ENCODE measurements around the gene PTPRK. TPM values are rescaled to one million over a fixed set of nuclear protein-coding genes. Genes with fewer than 3 reads are reported as not detected.

PTPRK gene
- total and polyA plus RNA-seq, 2 of the 8 experiments (the other 6 are each of a cell fraction or from before 2014, with no cell fraction given): 11.4 to 47.3 TPM

DNA sequence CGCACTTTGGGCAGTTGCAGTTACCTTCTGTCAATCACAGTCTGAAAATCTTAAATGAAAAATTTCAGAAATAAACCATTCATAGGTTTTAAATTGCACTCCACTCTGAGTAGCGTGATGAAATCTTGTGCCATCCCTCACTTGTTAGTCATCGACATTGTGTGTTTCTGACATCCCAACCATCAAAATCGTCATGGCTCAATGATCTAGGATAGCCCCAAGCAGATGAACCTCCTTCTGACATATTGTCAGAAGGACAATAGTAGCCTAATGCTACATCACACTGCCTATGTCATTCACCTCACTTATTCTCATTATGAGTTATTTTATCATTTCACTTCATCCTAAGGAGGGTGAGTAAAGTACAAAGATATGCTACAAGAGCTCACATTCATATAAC lies 284.8 kb downstream of the PTPRK start:
- H3K23me2 ChIP-seq (ENCODE audit: low read depth, low read length): no peaks in the 10 kb centered on the region
- H3K14ac ChIP-seq (ENCODE audit: insufficient read length): no peak overlapping the region
- no peak overlapping the region for H2AFZ ChIP-seq (ENCODE audit: low read length)
- H3K56ac ChIP-seq (replicated peaks; ENCODE audit: insufficient read length, low read depth, low read length): no peak overlapping the region
- no peaks in the 10 kb centered on the region for H4K20me1 ChIP-seq (replicated peaks in 1 of 2; ENCODE audit: control insufficient read depth in 1 of 2, insufficient read depth in 2 of 2, low read length in 2 of 2)
- no peaks in the 10 kb centered on the region; a peak in 1 of 7 replicates for H3K4me1 ChIP-seq (replicated peaks in 1 of 4; ENCODE audit: control insufficient read depth in 3 of 4, insufficient read depth in 4 of 4, low read length in 3 of 4)
- DNase-seq (ENCODE audit: low read depth in 1 of 2, low spot score in 2 of 2): no peak
- H3K36me3 ChIP-seq (ENCODE audit: control insufficient read depth in 2 of 4, insufficient read depth in 4 of 4, low read length in 3 of 4): no peaks in the 10 kb centered on the region
- H2BK120ac ChIP-seq (replicated peaks; ENCODE audit: low read depth, low read length): no peak overlapping the region
- H3K4ac ChIP-seq (replicated peaks; ENCODE audit: insufficient read length, low read depth, low read length): no peak overlapping the region
- no peak overlapping the region for H2BK5ac ChIP-seq (ENCODE audit: low read depth, low read length)
- ChIA-PET POLR2A (ENCODE audit: partially characterized antibody) (no interaction called here), CTCF (ENCODE audit: partially characterized antibody) (no interaction called here)
- H3K4me2 ChIP-seq (ENCODE audit: insufficient read depth in 1 of 2, low read depth in 2 of 2, low read length in 2 of 2): no peak overlapping the region
- no peaks in the 10 kb centered on the region for H3K79me1 ChIP-seq (ENCODE audit: low read depth, low read length)
- H2AK5ac ChIP-seq (ENCODE audit: low read depth, low read length): no peak overlapping the region
- H3K27me3 ChIP-seq (replicated peaks in 1 of 4; ENCODE audit: control insufficient read depth in 3 of 4, extremely low read depth in 1 of 4, insufficient read depth in 3 of 4, low read length in 3 of 4): no peaks in the 10 kb centered on the region
- no peak overlapping the region for H4K5ac ChIP-seq (ENCODE audit: insufficient read length, low read depth, low read length)
- TF ChIP-seq CEBPB (IDR thresholded peaks at IDR 0.05; ENCODE audit: low read depth, low read length) (no peak), CHD1 (IDR thresholded peaks at IDR 0.05; ENCODE audit: low read depth, low read length) (no peak), RBBP5 (IDR thresholded peaks at IDR 0.05; ENCODE audit: borderline replicate concordance, low read depth, low read length) (no peak), SIX5 (IDR thresholded peaks at IDR 0.05; ENCODE audit: low read depth, low read length) (no peak), CBX5 (IDR thresholded peaks at IDR 0.05; ENCODE audit: low read depth, low read length) (no peak), TCF12 (IDR thresholded peaks at IDR 0.05; ENCODE audit: low read depth, low read length) (no peak), TEAD4 (IDR thresholded peaks at IDR 0.05; ENCODE audit: low read depth, low read length) (no peak)
- TF ChIP-seq, protein P1, sequence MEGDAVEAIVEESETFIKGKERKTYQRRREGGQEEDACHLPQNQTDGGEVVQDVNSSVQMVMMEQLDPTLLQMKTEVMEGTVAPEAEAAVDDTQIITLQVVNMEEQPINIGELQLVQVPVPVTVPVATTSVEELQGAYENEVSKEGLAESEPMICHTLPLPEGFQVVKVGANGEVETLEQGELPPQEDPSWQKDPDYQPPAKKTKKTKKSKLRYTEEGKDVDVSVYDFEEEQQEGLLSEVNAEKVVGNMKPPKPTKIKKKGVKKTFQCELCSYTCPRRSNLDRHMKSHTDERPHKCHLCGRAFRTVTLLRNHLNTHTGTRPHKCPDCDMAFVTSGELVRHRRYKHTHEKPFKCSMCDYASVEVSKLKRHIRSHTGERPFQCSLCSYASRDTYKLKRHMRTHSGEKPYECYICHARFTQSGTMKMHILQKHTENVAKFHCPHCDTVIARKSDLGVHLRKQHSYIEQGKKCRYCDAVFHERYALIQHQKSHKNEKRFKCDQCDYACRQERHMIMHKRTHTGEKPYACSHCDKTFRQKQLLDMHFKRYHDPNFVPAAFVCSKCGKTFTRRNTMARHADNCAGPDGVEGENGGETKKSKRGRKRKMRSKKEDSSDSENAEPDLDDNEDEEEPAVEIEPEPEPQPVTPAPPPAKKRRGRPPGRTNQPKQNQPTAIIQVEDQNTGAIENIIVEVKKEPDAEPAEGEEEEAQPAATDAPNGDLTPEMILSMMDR (IDR thresholded peaks at IDR 0.05; ENCODE audit: control extremely low read depth in 1 of 3, insufficient read depth in 1 of 3, low read depth in 1 of 3, low read length in 3 of 3): no peak
- TF ChIP-seq, protein P2, sequence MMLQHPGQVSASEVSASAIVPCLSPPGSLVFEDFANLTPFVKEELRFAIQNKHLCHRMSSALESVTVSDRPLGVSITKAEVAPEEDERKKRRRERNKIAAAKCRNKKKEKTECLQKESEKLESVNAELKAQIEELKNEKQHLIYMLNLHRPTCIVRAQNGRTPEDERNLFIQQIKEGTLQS (IDR thresholded peaks at IDR 0.05; ENCODE audit: insufficient read depth, low read depth, low read length): no peak
- H2BK12ac ChIP-seq (ENCODE audit: low read depth, low read length): no peak overlapping the region
- H3K9me3 ChIP-seq (ENCODE audit: insufficient read depth in 2 of 2, low read depth in 1 of 2, low read length in 1 of 2): no peaks in the 10 kb centered on the region
- 85% methylated on average over 4 of the region's 4 CpGs; no CpG with 5 or more reads in 1 of the 2 experiments for WGBS, 2 experiments (ENCODE audit: extremely low coverage in 1 of 2, insufficient coverage in 1 of 2, insufficient read length in 1 of 2, insufficient replicate concordance in 2 of 2, low coverage in 1 of 2, low lambda C conversion rate in 2 of 2, missing lambda C conversion rate in 1 of 2)
- H3K27ac ChIP-seq (ENCODE audit: low read depth, low read length): no peak overlapping the region
- H2BK20ac ChIP-seq (ENCODE audit: low read length): no peak overlapping the region
- H3K18ac ChIP-seq (ENCODE audit: extremely low read depth, low read length): no peak overlapping the region
- no peaks in the 10 kb centered on the region for H3K79me2 ChIP-seq (ENCODE audit: control insufficient read depth in 1 of 2, insufficient read depth in 2 of 2, low read length in 2 of 2)
- no peak for FAIRE-seq
- H3K23ac ChIP-seq (ENCODE audit: insufficient read length): no peak overlapping the region
- no peak overlapping the region for H4K91ac ChIP-seq (replicated peaks; ENCODE audit: insufficient read length, low read length)
- no peak overlapping the region for H4K8ac ChIP-seq (ENCODE audit: extremely low read depth, insufficient read depth, low read length)
- H3K9ac ChIP-seq (replicated peaks in 1 of 4; ENCODE audit: extremely low read depth in 1 of 4, low read depth in 3 of 4, low read length in 3 of 4): no peak overlapping the region
- no peak overlapping the region for H3K4me3 ChIP-seq (ENCODE audit: extremely low read depth in 1 of 4, insufficient read depth in 2 of 4, low read depth in 3 of 4, low read length in 4 of 4)
- H2BK15ac ChIP-seq (ENCODE audit: low read length): no peak overlapping the region
